GM23338 (cell line): ENCODE data around the gene AKR7A3. TPM values are rescaled to one million over a fixed set of nuclear protein-coding genes. Genes with fewer than 3 reads are reported as not detected.

Experiments
- ATAC-seq: fragments of 200-7000 bp; cut with Tn5 transposase; 3 replicates; pipeline ENCODE4 v1.9.1; 2020
- DNase-seq: peaks from one replicate; pipeline ENCODE4 v3.0.0-alpha.2; 2015; ENCODE audit warnings: low spot score
- H2AFZ ChIP-seq: fragments of 200-600 bp; sonication (generic); 2 replicates; pipeline ENCODE4 v1.8.0; 2016; ENCODE audit warnings: antibody characterized with exemption, mild to moderate bottlenecking, moderate library complexity
- H3F3A ChIP-seq: fragments of 200-600 bp; sonication (generic); replicated peaks from 2 replicates; pipeline ENCODE4 v1.8.0; 2017; ENCODE audit warnings: antibody characterized with exemption, mixed run types, low read depth
- H3K27ac ChIP-seq: fragments of 200-600 bp; sonication (generic); 2 replicates; pipeline ENCODE4 v1.6.1; 2016; ENCODE audit warnings: low read depth
- H3K27me3 ChIP-seq: fragments of 200-600 bp; sonication (generic); 2 replicates; pipeline ENCODE4 v1.8.0; 2016; ENCODE audit warnings: mild to moderate bottlenecking, mixed run types, moderate library complexity; ENCODE audit not compliant: insufficient read depth
- H3K36me3 ChIP-seq: fragments of 200-600 bp; sonication (generic); 2 replicates; pipeline ENCODE4 v1.8.0; 2016; ENCODE audit warnings: mild to moderate bottlenecking; ENCODE audit not compliant: insufficient read depth
- H3K4me1 ChIP-seq: fragments of 200-600 bp; sonication (generic); 2 replicates; pipeline ENCODE4 v1.8.0; 2016; ENCODE audit warnings: mild to moderate bottlenecking, moderate library complexity; ENCODE audit not compliant: insufficient read depth
- H3K4me2 ChIP-seq: fragments of 200-600 bp; sonication (generic); 2 replicates; pipeline ENCODE4 v1.7.1; 2017; ENCODE audit warnings: mixed run types
- H3K4me3 ChIP-seq: fragments of 200-600 bp; sonication (generic); 2 replicates; pipeline ENCODE4 v1.6.1; 2016; ENCODE audit warnings: mixed run types
- H3K79me2 ChIP-seq: fragments of 200-600 bp; sonication (generic); replicated peaks from 2 replicates; pipeline ENCODE4 v1.8.0; 2017; ENCODE audit warnings: mild to moderate bottlenecking; ENCODE audit not compliant: insufficient read depth
- H3K9me2 ChIP-seq: fragments of 200-600 bp; sonication (generic); 2 replicates; pipeline ENCODE4 v1.8.0; 2017; ENCODE audit not compliant: insufficient read depth
- H4K20me1 ChIP-seq: fragments of 200-600 bp; sonication (generic); replicated peaks from 2 replicates; pipeline ENCODE4 v1.8.0; 2017; ENCODE audit warnings: mild to moderate bottlenecking; ENCODE audit not compliant: insufficient read depth
- H3K27ac Mint-ChIP-seq: 2 replicates; pipeline ENCODE4 v1.8.0; 2020; ENCODE audit warnings: inconsistent platforms, mild to moderate bottlenecking, moderate library complexity, mixed read lengths
- H3K27me3 Mint-ChIP-seq: 3 replicates; pipeline ENCODE4 v1.8.0; 2022; ENCODE audit warnings: low read depth, mild to moderate bottlenecking, moderate library complexity, mixed read lengths, inconsistent platforms; ENCODE audit not compliant: insufficient read depth, poor library complexity
- H3K36me3 Mint-ChIP-seq: 3 replicates; pipeline ENCODE4 v1.8.0; 2021; ENCODE audit warnings: low read depth, mild to moderate bottlenecking, inconsistent platforms, moderate library complexity, mixed read lengths
- H3K4me1 Mint-ChIP-seq: 3 replicates; pipeline ENCODE4 v1.8.0; 2020; ENCODE audit warnings: mild to moderate bottlenecking, inconsistent platforms, mixed read lengths
- H3K4me3 Mint-ChIP-seq: 3 replicates; pipeline ENCODE4 v1.8.0; 2021; ENCODE audit warnings: moderate library complexity, mild to moderate bottlenecking, inconsistent platforms, mixed read lengths
- H3K9me3 Mint-ChIP-seq: 3 replicates; pipeline ENCODE4 v1.8.0; 2020; ENCODE audit warnings: moderate library complexity, mild to moderate bottlenecking, inconsistent platforms, mixed read lengths
- CTCF ChIP-seq, 2 experiments: fragments of 200-600 bp in 1 of 2; sonication (generic) in 1 of 2; conservative IDR thresholded peaks; 2 replicates each; pipeline versions ENCODE4 v1.5.1 to v1.6.1; 2016 to 2017; ENCODE audit warnings: antibody characterized with exemption in 2 of 2, low read depth in 2 of 2, mild to moderate bottlenecking in 2 of 2, moderate library complexity in 1 of 2
- ETS1 ChIP-seq: IDR thresholded peaks from 2 replicates; pipeline ENCODE4 v1.6.1; 2016; ENCODE audit warnings: antibody characterized with exemption
- EZH2 ChIP-seq: fragments of 200-600 bp; sonication (generic); IDR thresholded peaks from one replicate; pipeline ENCODE4 v1.8.0; 2017; ENCODE audit warnings: antibody characterized with exemption, mild to moderate bottlenecking, low read depth; ENCODE audit not compliant: unreplicated experiment
- EZH2phosphoT487 ChIP-seq: fragments of 200-600 bp; sonication (generic); IDR thresholded peaks from one replicate; pipeline ENCODE4 v1.8.1; 2018; ENCODE audit warnings: antibody characterized with exemption; ENCODE audit not compliant: unreplicated experiment
- JUNB ChIP-seq: IDR thresholded peaks from one replicate; pipeline ENCODE4 v1.6.1; 2016; ENCODE audit warnings: antibody characterized with exemption; ENCODE audit not compliant: unreplicated experiment
- NANOG ChIP-seq: IDR thresholded peaks from 2 replicates; pipeline ENCODE4 v1.6.1; 2016; ENCODE audit warnings: antibody characterized with exemption, borderline replicate concordance
- POLR2AphosphoS5 ChIP-seq: IDR thresholded peaks from 2 replicates; pipeline ENCODE4 v1.6.1; 2016; ENCODE audit warnings: antibody characterized with exemption, low read depth
- STAT1 ChIP-seq: IDR thresholded peaks from one replicate; pipeline ENCODE4 v1.6.1; 2016; ENCODE audit warnings: antibody characterized with exemption; ENCODE audit not compliant: unreplicated experiment
- ZNF114 ChIP-seq: fragments of 250-450 bp; sonication (Bioruptor Pico); IDR thresholded peaks from 2 replicates; pipeline ENCODE4 v1.5.0; 2020; ENCODE audit warnings: mild to moderate bottlenecking, moderate library complexity
- ZNF331 ChIP-seq: fragments of 250-450 bp; sonication (Bioruptor Pico); IDR thresholded peaks from 2 replicates; pipeline ENCODE4 v1.5.0; 2020; ENCODE audit warnings: low read depth, mild to moderate bottlenecking, moderate library complexity
- ZNF462 ChIP-seq: fragments of 250-450 bp; sonication (Bioruptor Pico); IDR thresholded peaks from 2 replicates; pipeline ENCODE4 v1.5.0; 2020; ENCODE audit warnings: mild to moderate bottlenecking, moderate library complexity
- polyA plus RNA-seq: library from polyadenylated mRNA; unstranded; fragments of >200 nt; fragmentation: Nextera tagmentation; extraction: Ambion mirVana; gene quantifications from 2 replicates; pipeline ENCODE4 v1.2.1, GENCODE V29; 2016
- total RNA-seq: library from RNA; depleted of rRNA; stranded (reverse); fragments of >200 nt; shearing (Covaris generic); gene quantifications from 2 replicates; pipeline ENCODE4 v1.2.3, GENCODE V29; 2014
- TF ChIP-seq, protein P1 (sequence below): IDR thresholded peaks from one replicate; pipeline ENCODE4 v1.6.1; 2018; ENCODE audit warnings: antibody characterized with exemption; ENCODE audit not compliant: unreplicated experiment

AKR7A3 gene
- total and polyA plus RNA-seq, 2 experiments from 2014 or later, result 0.14 to 0.86 TPM

DNA sequence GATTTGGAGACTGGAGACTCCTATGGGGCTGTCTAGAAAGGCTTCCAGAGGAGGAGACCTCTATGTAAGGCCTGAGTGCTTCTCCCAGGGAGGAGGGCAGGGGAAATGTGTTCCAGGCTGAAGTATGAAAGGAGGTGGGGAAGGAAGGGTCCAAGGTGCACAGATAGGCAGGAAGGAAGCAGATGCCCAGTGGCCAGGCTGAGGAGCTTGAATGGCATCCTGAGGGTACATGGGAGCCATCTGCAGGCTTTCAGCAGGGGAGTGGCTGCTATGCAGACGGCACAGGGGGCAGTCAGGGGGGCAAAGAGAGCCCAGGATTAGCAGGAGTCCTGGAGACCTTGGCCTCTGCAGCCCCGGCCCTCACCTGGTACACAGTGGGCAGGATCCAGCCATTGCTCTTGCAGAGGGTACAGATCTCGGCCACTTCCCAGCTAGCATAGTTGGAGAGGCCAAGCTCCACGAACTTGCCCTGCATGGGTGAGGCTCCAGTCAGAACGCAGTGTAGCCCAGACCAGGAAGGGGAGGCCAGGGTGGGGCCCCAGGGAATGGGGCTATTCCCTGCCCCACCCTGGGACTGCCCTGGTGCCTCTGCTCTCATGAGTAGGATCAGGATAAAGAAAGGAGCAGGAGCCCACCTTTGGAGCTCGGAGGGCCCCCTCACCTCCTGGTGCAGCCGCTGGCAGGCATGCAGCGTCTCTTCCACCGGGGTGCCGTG lies 19.4 kb upstream of the AKR7A3 start:
- Mint-ChIP-seq H3K4me1 (peaks cover 7% of the 10 kb centered on the region; the same call in 2 of the 3 replicates), H3K9me3 (no peaks in the 10 kb centered on the region), H3K36me3 (peaks cover 46% of the 10 kb centered on the region), H3K27me3 (peaks cover 9% of the 10 kb centered on the region), H3K27ac (no peak overlapping the region), H3K4me3 (no peak overlapping the region)
- TF ChIP-seq JUNB, result no peak
- no peak for TF ChIP-seq ZNF331
- TF ChIP-seq NANOG, result no peak
- TF ChIP-seq EZH2, result no peak
- TF ChIP-seq ETS1, result no peak
- TF ChIP-seq ZNF114, result no peak
- TF ChIP-seq, protein P1, sequence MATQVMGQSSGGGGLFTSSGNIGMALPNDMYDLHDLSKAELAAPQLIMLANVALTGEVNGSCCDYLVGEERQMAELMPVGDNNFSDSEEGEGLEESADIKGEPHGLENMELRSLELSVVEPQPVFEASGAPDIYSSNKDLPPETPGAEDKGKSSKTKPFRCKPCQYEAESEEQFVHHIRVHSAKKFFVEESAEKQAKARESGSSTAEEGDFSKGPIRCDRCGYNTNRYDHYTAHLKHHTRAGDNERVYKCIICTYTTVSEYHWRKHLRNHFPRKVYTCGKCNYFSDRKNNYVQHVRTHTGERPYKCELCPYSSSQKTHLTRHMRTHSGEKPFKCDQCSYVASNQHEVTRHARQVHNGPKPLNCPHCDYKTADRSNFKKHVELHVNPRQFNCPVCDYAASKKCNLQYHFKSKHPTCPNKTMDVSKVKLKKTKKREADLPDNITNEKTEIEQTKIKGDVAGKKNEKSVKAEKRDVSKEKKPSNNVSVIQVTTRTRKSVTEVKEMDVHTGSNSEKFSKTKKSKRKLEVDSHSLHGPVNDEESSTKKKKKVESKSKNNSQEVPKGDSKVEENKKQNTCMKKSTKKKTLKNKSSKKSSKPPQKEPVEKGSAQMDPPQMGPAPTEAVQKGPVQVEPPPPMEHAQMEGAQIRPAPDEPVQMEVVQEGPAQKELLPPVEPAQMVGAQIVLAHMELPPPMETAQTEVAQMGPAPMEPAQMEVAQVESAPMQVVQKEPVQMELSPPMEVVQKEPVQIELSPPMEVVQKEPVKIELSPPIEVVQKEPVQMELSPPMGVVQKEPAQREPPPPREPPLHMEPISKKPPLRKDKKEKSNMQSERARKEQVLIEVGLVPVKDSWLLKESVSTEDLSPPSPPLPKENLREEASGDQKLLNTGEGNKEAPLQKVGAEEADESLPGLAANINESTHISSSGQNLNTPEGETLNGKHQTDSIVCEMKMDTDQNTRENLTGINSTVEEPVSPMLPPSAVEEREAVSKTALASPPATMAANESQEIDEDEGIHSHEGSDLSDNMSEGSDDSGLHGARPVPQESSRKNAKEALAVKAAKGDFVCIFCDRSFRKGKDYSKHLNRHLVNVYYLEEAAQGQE, result no peak
- TF ChIP-seq CTCF (conservative IDR thresholded peaks at IDR 0.05; ENCODE audit: low read depth in 2 of 2), result no peak
- no peak for TF ChIP-seq POLR2AphosphoS5
- TF ChIP-seq EZH2phosphoT487, result no peak
- TF ChIP-seq STAT1, result no peak
- no peak for TF ChIP-seq ZNF462 (CRISPR knock-in tag)
- Histone ChIP-seq H3K4me1 (0 out of 2 replicates have a peak, but pooled peaks cover 8% of the 10 kb centered on the region), H3F3A (no peaks in the 10 kb centered on the region), H3K9me2 (no peaks in the 10 kb centered on the region), H3K79me2 (no peaks in the 10 kb centered on the region; the same call in 1 of the 2 replicates), H3K27ac (no peak overlapping the region), H3K4me3 (no peak overlapping the region), H3K4me2 (no peak overlapping the region), H3K36me3 (no peaks in the 10 kb centered on the region), H3K27me3 (peaks cover 10% of the 10 kb centered on the region), H4K20me1 (peaks cover 3% of the 10 kb centered on the region; the same call in 1 of the 2 replicates), H2AFZ (no peak overlapping the region)
- ATAC-seq (no peak), DNase-seq (no peak)
